ENCODE data around the gene LRRC38. TPM values are rescaled to one million over a fixed set of nuclear protein-coding genes. Genes with fewer than 3 reads are reported as not detected.
"Not testable (repeated sequence)": the region's sequence is repeated elsewhere in the genome, so short reads cannot be mapped to it uniquely, and the experiment has no call there.

Gene LRRC38
- total and polyA plus RNA-seq, 2 of the 8 experiments (the other 6 are each of a cell fraction or from before 2014, with no cell fraction given) = 0.17 to 0.63 TPM

- H2BK20ac ChIP-seq (ENCODE audit: low read length); H3K56ac ChIP-seq (replicated peaks; ENCODE audit: insufficient read length, low read depth, low read length); FAIRE-seq; H4K91ac ChIP-seq (replicated peaks; ENCODE audit: insufficient read length, low read length); H3K4me3 ChIP-seq (ENCODE audit: extremely low read depth in 1 of 4, insufficient read depth in 2 of 4, low read depth in 3 of 4, low read length in 4 of 4); H3K79me2 ChIP-seq (ENCODE audit: control insufficient read depth in 1 of 2, insufficient read depth in 2 of 2, low read length in 2 of 2); H3K27ac ChIP-seq (ENCODE audit: low read depth, low read length); H4K8ac ChIP-seq (ENCODE audit: extremely low read depth, insufficient read depth, low read length); H3K9ac ChIP-seq (replicated peaks in 1 of 4; ENCODE audit: extremely low read depth in 1 of 4, low read depth in 3 of 4, low read length in 3 of 4); H3K4me2 ChIP-seq (ENCODE audit: insufficient read depth in 1 of 2, low read depth in 2 of 2, low read length in 2 of 2); H2AK5ac ChIP-seq (ENCODE audit: low read depth, low read length); H4K20me1 ChIP-seq (replicated peaks in 1 of 2; ENCODE audit: control insufficient read depth in 1 of 2, insufficient read depth in 2 of 2, low read length in 2 of 2); H3K36me3 ChIP-seq (ENCODE audit: control insufficient read depth in 2 of 4, insufficient read depth in 4 of 4, low read length in 3 of 4); H3K18ac ChIP-seq (ENCODE audit: extremely low read depth, low read length); H3K9me3 ChIP-seq (ENCODE audit: insufficient read depth in 2 of 2, low read depth in 1 of 2, low read length in 1 of 2); POLR2A ChIA-PET (ENCODE audit: partially characterized antibody); H3K27me3 ChIP-seq (replicated peaks in 1 of 4; ENCODE audit: control insufficient read depth in 3 of 4, extremely low read depth in 1 of 4, insufficient read depth in 3 of 4, low read length in 3 of 4); H4K5ac ChIP-seq (ENCODE audit: insufficient read length, low read depth, low read length); H2BK12ac ChIP-seq (ENCODE audit: low read depth, low read length); H3K14ac ChIP-seq (ENCODE audit: insufficient read length); H3K23me2 ChIP-seq (ENCODE audit: low read depth, low read length); H2AFZ ChIP-seq (ENCODE audit: low read length); H3K4me1 ChIP-seq (replicated peaks in 1 of 4; ENCODE audit: control insufficient read depth in 3 of 4, insufficient read depth in 4 of 4, low read length in 3 of 4); H2BK5ac ChIP-seq (ENCODE audit: low read depth, low read length); H3K23ac ChIP-seq (ENCODE audit: insufficient read length); H2BK120ac ChIP-seq (replicated peaks; ENCODE audit: low read depth, low read length); H2BK15ac ChIP-seq (ENCODE audit: low read length); H3K79me1 ChIP-seq (ENCODE audit: low read depth, low read length); DNase-seq (ENCODE audit: low read depth in 1 of 2, low spot score in 2 of 2); H3K4ac ChIP-seq (replicated peaks; ENCODE audit: insufficient read length, low read depth, low read length): not testable (repeated sequence)
- CTCF ChIA-PET (ENCODE audit: partially characterized antibody) = interaction anchor here (1.0 to 1.5 kb wide), 2 partner anchors 8 to 19 kb away, joined by 3 to 4 read pairs; no protein-coding TSS in a partner anchor
- 96% methylated on average over 10 of the region's 11 CpGs; no CpG with 5 or more reads in 1 of the 2 experiments for WGBS, 2 experiments (ENCODE audit: extremely low coverage in 1 of 2, insufficient coverage in 1 of 2, insufficient read length in 1 of 2, insufficient replicate concordance in 2 of 2, low coverage in 1 of 2, low lambda C conversion rate in 2 of 2, missing lambda C conversion rate in 1 of 2)
These were observed 49.2 kb upstream of the LRRC38 start for GRCh38 chr1:13562981-13563380.
